Stimulated activated naive CD4-positive, alpha-beta T cell treated with Interleukin-2 at 50 U/mL for 16 hours (primary cell): ENCODE results near the gene PARP6.
A peak's percentile ranks its signal among the peaks of the same experiment; 100 is the strongest.

Source experiments
- DNase-seq: peaks from one replicate; lab custom pipeline; 2025; lab: John Stamatoyannopoulos, UW

The PARP6 gene, protein sequence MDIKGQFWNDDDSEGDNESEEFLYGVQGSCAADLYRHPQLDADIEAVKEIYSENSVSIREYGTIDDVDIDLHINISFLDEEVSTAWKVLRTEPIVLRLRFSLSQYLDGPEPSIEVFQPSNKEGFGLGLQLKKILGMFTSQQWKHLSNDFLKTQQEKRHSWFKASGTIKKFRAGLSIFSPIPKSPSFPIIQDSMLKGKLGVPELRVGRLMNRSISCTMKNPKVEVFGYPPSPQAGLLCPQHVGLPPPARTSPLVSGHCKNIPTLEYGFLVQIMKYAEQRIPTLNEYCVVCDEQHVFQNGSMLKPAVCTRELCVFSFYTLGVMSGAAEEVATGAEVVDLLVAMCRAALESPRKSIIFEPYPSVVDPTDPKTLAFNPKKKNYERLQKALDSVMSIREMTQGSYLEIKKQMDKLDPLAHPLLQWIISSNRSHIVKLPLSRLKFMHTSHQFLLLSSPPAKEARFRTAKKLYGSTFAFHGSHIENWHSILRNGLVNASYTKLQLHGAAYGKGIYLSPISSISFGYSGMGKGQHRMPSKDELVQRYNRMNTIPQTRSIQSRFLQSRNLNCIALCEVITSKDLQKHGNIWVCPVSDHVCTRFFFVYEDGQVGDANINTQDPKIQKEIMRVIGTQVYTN

DNA sequence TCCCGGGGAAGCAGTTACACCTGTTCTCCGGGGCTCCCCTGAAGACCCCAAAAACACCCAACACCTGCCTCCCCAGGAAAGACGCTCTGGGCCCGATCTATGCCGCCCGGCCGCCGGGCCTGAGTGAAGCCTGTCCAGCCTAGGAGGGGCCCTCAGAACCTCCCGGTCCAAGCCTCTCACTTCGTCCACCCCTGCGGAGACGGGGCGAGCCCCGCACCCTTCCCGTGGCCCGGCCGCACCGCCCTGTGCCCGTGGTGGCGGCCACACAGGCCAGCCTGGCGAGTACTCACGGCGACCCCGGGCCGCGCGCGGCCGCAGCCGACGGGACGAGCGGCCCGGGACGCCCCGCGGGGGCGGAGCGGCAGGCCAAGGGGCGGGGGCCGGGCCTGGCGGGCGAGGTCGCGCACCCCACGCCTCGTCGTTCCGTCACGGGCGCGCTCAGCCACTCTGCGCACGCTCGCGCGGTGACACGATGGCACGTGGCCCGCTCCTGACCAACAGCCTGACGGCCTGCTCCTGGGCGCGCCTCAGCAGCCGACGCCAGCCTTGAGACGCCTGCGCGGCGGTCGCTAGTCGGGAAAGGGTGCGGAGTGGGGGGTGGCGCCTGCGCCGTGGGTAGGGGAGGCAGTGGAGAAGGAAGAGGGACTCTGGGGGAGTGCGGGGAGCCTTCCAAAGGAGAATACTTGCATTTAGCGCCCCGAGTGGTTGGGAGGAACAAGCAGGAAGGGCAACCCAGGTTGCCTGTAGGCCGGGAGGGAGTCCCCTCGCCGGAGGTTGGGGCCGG is at the start of gene PARP6:
PARP6 (minus strand) TSS at position 342 of the 784 bp plus-strand sequence. CDS start 5,077 bp downstream, outside the sequence.
- peak; percentile 98 for DNase-seq

DNA sequence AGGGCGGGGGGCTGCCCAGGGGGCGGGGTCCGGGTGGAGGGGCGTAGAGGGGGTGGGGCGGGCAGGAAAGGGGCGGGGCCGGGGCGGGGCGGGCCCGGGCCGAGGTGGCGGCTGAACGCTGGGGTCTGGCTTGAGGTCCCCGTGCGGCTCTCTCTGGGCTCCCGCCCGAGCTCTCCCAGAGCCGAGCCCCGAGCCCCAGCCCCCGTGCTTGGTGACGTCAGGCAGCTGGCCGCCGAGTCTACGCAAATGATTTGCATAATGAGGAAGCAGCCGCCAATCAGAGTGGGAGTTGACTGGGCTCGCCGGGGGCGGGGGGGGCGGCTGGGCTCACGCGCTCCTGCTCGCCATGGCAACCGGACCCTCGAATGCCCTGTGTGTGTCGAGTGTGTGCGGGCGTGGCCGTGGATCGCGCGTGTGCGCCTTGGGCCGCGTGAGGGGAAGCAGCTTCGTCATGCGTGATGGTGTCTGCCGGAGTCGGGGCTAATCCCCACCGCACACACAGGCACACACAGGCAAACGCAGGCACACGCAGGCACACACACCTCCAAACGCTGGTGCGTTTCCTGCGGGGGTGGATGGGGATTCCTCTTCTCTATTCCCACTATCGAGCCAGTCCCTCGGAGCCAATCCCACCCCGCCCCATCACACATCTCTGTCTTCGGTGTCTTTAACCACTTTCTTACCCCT is 47.8 kb upstream of the PARP6 start, which contains the start of gene CELF6:
CELF6 (minus strand) TSS at position 173 of the 687 bp plus-strand sequence. CDS start 283 bp downstream, outside the sequence.
- peak; percentile 73 for DNase-seq

DNA sequence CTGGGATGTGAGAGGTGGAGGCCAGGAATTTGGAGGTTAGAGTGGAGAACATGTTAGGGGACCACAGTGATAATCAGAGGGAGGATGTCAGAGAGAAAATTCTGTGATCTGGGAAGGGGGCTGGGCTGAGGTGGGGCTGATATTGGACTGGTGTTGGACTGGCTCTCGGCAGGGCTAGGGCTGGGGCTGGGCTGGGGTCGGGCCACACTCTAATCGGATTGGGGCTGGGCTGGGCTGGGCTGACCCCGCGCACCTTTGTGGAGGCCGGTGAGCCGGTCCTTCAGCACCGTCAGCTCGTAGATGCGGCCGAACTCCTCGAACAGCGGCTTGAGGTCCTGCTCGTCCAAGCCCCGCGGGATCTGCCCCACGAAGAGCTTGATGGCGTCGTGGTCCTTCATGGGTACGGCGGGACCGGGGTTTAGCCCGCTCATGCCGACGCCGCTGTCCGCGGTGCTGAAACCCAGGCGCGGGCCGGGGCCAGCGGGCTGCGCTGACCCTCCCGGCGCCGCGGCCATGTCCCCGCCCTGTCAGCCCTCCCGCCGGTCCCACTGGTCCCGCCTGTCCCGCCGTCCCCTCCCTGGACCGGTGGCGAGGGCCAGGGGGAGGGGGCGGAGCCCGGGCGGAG is 47.1 kb upstream of the PARP6 start:
- DNase-seq, result no peak

DNA sequence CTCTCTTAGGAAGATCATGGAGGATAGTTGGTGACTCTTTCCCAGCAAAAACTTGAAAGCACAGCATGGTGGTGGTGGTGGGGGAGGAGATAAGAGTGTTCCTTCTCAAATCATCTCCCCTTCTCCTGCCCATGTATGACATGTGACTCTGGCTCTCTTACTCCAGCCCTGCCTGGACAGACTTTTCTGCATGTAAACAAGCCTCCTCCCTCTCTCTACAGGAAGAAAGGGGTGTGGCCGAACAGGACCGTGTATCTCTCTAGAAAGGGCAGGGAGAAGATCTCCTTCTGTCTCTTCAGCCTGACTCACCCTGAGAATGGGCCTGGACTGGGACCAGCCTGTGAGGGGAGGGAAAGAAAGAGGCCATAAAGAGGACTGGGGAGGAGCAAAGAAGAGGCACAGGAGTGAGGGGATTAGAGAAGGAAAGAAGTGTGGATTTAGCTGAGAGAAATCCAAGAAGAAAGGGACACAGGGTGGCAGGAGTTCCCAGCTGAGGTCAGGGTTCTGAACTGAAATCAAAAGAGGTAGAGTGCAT is 46.1 kb upstream of the PARP6 start:
- no peak for DNase-seq

DNA sequence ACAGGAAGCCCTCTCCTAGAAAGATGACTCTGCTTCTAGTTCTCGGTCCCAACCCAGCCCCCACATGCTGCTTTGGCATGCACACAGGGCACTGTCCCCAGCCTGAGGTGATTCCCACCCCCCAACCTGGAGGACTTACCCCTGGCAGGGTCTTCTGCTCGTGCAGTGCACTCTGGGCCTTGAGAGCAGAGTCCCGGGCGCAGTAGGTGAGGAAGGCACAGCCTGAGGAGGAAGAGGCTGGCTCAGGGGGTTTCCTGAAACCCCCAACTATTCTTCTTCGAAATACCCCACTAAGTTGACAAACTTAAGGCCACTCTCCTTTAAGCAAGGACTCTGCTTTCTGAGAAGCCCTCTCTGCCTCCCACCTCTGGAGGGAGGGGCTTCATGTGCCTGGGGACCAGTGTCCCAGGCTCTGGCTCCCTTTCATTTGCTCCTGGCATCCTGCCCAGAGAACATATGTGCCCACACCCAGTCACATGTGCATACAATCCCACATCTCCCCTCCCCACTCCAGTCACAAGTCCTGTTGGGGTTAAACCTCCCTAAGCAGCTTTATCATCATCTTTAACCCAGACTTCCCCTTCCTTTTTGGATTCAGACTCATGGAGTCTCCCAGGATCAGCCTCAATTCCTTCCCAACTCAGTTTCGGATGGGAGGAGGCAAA is 43.5 kb upstream of the PARP6 start:
- DNase-seq, result no peak

DNA sequence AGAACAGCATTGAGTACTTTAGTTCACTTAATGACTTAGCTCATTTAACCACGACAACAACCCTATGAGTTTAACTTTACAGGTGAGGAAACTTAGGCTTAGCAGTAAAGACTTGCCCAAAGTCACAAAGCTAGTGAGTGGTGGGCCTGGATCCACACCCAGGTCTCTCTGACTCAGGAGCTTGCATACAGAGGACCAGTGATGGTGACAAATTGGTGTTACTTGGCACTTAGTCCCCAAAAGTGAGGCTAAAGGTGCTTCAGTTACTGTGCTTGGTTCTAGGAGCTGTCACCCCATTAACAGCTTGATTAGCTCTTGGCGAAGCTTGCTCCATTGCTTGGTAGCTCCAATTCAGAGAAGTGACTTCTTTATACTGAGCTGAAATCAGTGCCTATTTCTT is 41.5 kb upstream of the PARP6 start:
- DNase-seq, result no peak

DNA sequence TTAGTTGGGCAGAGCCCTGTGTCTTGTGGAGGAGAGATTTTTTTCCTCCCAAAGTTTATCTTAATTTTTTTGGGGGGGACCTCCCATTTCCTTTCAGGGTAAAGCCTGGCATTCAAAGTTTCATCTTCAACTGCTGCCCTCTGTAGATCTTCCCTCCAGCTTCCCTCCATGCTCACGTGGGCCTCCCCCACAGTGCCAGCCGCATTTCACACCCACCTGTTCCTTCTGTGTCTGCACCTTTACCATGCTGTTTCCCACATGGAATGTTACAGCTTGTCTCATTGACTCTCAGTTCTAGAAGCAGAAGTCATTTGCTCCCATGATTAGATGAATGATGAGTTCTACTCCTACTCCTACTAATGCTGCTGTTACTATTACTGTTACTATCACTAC is 41.1 kb upstream of the PARP6 start:
- no peak for DNase-seq

DNA sequence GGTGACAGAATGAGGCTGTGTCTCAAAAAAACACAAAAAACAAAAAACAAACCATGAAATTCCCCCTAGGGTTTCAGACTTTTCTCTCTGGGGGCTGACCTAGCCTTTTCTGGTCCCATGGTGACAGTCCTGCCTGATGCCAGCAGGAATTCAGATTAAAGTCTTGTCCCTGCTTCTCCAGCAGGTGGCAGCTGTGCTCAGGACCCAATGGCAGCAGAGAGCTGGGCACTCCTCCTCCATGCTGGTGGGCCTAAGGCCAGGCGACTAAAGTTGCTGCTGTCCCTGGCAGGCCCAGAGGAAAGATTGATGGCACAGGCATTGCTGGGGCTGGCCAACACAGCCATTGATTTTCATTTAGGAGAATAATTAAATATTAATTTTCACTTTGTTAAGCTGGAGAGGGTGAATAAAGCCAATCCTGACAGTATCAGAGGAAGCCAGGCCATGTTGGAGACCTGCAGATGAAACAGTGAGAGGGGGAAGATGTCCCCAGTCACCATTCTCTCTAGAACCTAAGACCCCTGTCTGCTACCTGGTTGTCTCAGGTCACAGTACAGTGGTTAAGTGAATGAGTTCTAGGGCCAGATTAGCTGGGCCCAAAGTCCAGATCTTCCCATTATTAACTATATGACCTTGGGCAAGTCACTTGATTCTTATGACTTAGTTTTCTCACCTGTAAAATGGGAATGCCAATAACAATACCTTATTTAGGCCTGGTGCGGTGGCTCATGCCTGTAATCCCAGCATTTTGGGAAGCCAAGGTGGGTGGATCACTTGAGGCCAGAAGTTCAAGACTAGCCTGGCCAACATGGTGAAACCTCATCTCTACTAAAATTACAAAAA is 40.5 kb upstream of the PARP6 start:
- DNase-seq, result peak; percentile 43

DNA sequence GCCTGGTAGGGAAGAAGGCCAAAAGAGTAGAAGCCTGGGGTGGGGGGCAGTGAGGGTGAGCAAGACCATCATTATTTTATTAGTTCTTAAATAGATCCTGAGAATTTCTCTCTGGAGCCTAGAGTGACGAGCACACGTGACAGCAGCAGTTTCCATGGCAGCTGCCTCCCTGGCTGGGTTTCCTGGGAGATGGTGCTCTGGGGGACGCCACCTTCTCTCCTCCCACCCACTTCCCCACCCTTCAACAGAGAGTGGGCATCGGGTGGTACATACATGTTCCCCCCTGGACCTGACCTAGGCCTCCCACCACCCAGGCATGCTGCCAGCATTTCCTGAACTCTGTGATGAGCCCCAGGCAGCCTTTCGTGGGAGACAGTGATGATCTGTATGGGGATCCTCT is 34.7 kb upstream of the PARP6 start:
- no peak for DNase-seq

DNA sequence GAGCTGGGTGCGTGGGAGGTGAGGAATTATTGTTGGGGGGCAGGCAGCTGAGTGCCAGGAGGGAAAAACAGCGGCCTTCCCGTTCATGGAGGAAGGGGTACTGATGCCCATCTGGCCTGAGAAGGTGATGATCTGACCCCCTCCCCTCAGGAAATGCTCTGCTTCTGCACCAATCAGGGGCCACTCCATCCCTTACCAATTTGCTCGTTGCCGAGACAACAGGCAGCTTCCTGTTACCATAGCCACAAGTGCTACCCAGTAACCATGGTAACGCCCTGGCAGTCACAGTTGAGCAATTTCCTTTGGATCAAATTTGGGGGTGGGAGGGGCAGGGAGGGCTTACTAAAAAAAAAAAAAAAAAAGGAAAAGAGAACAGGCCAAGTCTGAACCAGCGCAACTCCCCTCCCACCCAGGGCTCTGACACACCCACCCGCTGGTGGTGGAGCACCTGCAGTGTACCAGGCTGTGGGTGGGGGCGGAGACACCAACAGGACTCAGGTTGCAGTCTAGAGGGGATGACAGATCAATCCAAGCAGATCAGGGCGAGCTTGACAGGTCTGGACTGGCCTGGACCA is 33.9 kb upstream of the PARP6 start:
- peak; percentile 17 for DNase-seq

DNA sequence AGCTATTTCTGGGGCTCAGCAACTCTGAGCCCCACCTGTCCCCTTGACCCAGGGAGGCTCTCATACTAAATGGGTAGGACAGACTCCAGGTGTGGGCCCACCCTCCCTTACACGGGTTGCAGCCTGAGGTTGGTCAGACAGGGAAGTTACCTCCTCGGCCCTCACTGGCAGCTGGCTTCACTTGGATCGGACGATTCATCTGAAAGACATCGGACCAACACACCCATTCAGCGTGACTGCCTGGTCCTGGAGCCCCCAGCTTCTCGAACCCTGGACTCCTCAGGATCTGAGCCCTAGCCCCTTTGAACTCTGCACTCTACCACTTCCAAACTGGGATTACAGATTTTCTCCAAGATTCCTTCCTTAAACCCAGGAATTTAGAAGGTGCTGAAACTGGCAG is 32.2 kb upstream of the PARP6 start:
- no peak for DNase-seq

DNA sequence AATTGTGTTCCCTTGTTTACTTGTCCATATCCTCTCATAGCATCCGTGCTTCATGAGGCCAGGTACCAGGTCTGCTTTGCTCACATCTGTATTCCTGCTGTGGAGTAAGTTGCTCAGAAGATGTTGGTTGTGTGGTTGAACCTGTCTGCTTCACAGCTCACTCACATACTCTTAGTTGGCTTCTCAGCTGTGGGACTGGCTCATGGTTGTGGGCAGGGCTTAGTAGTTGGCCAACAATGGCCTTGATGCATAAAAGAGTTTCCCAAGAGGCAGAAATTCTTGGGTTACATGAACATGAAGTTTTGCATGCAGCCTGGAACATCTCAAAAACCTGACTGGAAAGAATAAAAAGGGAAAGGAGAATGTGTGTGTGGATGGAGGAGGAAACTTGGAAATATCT is 30.6 kb upstream of the PARP6 start:
- DNase-seq, result no peak

DNA sequence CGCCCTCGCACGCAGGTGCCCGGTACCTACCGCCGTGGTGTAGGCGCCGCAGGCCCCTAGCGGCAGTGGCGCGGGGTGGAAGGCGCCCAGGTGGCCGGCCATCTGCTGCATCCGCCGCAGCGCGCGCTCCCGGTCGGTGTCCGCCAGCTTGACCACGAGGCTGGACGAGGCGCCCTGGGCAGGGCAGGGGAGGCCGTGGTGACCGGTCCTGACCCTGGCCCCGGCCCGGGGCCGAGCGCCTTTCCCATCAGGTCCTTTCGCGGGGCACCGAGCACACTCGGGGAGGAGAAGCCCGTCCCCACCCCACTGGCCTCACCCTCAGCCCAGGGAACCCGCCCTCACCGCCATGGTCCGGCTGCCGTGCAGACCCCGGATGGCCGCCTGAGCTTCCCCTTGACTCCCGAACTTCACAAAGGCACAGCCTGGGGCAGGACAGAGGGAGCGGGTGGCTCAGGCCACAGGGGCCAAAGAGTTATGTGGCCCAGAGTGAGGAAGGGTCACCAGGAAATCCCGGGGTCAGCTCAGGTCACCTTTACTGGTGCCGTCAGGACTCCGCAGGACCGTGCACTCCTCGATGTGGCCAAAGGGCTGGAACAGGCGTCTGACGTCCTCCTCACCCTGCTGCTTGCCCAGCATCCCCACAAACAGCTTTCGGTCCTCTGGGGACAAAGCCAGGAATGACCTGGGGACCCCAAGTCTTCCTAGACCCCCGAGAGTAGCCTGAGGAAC is 17.4 kb upstream of the PARP6 start:
- DNase-seq, result no peak

DNA sequence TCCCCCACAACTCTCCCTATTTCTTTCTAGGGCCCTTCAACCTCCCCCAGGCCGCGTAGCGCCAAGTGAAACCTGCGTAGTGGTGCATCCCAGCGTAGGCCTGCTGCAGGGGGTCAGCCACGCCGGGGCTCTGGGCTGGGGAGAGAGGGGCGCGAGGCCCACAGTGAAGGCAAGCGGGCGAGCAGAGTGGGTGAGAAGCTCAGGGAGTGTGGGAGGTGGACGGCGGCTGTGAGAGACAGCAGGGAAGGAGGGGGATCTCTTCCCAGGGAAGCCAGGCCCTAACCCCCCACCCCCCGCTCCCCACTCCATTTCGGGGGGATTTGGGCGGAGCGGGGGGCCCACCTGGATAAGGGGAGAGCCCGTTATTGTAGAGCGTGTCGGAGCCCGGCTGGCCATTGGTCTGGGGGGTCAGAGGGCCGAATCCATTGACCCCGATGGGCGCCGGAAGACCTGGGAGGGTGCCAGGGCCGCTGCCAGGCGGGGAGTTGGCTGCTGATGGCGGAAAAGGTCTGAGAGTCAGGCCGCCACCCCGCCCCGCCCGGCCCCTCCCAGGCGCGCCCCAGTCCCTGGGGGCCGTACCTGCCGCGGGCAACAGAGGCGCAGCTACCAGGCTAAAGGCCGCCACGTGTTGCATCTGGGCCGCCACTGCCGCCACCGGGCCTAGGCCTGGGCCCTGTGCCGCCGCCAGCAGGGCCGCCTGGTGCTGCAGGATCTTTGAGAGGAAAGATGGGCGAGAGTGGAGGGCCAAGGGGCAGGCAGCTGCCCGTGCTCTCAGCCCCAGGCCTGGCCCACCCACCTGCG is 16.6 kb upstream of the PARP6 start:
- DNase-seq, result no peak

DNA sequence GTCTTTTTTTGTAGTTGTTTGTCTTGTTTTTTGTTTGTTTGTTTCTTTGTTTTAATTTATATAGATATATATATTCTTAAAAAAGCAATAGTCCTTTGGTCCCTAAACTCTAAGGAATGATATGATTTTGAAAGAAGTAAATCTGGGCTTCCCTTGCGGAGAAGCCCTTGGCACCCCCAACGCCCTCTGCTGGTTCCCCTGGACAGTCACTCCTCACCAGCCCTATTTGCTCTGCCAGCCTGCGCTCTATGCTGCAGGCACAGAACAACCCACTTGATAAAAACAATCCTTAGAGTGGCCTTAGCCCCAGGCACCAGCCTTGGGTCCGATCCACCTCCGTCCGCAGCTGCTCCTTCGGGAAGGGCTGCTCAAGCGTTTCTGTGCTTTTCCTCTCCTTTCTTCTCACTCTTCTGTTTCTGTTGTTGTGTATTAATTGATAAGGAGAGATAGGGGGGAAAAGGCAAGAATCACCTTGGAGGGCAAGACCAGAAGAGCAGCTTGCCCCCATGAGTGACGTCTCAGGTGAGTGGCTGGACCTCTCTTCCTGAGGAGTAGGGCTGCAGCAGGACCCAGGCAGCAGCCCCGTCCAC is 13.7 kb upstream of the PARP6 start:
- DNase-seq, result peak; percentile 28

DNA sequence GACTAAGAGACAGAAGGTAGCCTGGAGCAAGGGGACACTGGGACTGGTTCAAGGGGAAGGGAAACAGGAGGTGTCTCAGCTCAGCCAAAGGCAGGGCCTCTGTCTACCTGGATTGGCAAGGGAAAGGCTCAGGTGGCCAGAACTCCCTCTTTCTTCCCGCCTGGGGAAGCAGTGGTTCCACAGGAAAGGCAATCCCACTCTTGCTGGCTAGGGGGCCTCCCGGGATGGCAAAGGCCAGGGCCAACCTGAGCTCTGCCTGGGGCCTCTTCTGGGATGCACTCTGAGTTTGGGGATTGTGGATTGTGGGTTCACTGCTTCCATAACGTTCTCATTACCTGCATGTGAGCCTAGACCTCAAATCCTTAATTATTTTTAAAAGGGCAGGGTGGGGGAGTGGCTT is 13.0 kb upstream of the PARP6 start:
- DNase-seq, result no peak

DNA sequence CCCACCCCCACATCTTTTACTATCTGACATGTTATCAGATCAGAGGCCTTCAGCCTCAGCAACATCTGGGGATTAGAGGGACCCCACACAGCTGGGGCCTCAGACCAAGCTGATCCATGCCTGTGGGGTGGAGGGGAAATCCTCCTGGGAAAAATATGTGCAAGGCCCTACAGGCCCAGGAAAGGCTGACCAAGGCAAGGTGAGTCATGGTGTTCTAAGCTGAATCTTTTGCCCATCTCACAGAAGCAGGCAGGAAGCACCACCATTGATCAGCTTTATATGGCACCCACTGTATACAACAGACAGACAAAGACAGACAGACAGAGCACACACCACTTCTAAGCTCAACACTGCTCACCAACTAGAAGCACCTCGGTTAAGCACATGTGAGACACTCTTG is 12.4 kb upstream of the PARP6 start:
- no peak for DNase-seq

DNA sequence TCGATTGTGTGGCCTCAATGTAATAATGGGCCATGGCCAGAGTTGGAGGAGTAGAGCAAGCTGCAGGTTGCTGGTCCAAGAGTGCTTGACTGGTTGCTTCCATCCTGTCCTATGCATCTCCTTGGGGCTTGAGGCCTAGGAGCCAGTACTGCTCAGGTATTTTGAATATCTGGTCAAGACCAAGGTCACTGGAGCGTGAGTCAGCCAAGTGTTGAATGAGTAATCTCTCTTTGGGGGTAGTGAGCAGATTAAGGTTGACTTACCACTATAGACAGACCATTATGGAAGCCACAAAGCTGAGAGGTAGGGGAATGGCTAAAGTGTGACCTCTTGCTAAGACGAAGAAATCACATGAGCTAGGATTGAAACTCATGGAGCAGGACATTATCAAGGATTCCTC is 9.4 kb upstream of the PARP6 start:
- DNase-seq, result no peak
